Astrocyte (in vitro differentiated cells and primary cell): ENCODE results near the gene PLXNB2. TPM values are rescaled to one million over a fixed set of nuclear protein-coding genes. Genes with fewer than 3 reads are reported as not detected.

ENCODE experiments used
- DNase-seq: peaks from one replicate; pipeline ENCODE4 v3.0.0-alpha.2; 2010; ENCODE audit warnings: low read depth
- FAIRE-seq: peaks from 2 replicates; lab custom pipeline; 2011; peaks lifted over from hg19 to GRCh38; lab: Jason Lieb, UNC
- H2AFZ ChIP-seq: 2 replicates; pipeline ENCODE4 v1.6.0; 2012; ENCODE audit warnings: low read depth, low read length, inconsistent platforms
- H3K27ac ChIP-seq: 2 replicates; pipeline ENCODE4 v1.5.1; 2011; ENCODE audit warnings: low read depth, low read length, inconsistent platforms
- H3K27me3 ChIP-seq: 2 replicates; pipeline ENCODE4 v1.6.0; 2011; ENCODE audit warnings: low read length, inconsistent platforms; ENCODE audit not compliant: insufficient read depth
- H3K36me3 ChIP-seq: 2 replicates; pipeline ENCODE4 v1.5.1; 2011; ENCODE audit warnings: low read length, inconsistent platforms; ENCODE audit not compliant: insufficient read depth
- H3K4me1 ChIP-seq: 2 replicates; pipeline ENCODE4 v1.5.1; 2011; ENCODE audit warnings: low read length, inconsistent platforms; ENCODE audit not compliant: insufficient read depth
- H3K4me2 ChIP-seq: 2 replicates; pipeline ENCODE4 v1.6.0; 2012; ENCODE audit warnings: low read length, inconsistent platforms
- H3K4me3 ChIP-seq: 2 replicates; pipeline ENCODE4 v1.5.1; 2011; ENCODE audit warnings: low read depth, mild to moderate bottlenecking, low read length, inconsistent platforms; ENCODE audit not compliant: insufficient read depth
- H3K79me2 ChIP-seq: 2 replicates; pipeline ENCODE4 v1.6.0; 2012; ENCODE audit warnings: mild to moderate bottlenecking, low read length, inconsistent platforms; ENCODE audit not compliant: insufficient read depth
- H3K9ac ChIP-seq: 2 replicates; pipeline ENCODE4 v1.6.0; 2012; ENCODE audit warnings: mild to moderate bottlenecking, low read length, inconsistent platforms
- H3K9me3 ChIP-seq: 2 replicates; pipeline ENCODE4 v1.5.1; 2012; ENCODE audit warnings: low read depth, mild to moderate bottlenecking, low read length, inconsistent platforms; ENCODE audit not compliant: insufficient read depth
- H4K20me1 ChIP-seq: 2 replicates; pipeline ENCODE4 v1.6.0; 2012; ENCODE audit warnings: low read length, inconsistent platforms; ENCODE audit not compliant: insufficient read depth
- H3K27ac Mint-ChIP-seq: one replicate; pipeline ENCODE4 v1.8.0; 2021; ENCODE audit warnings: mild to moderate bottlenecking, mixed read lengths; ENCODE audit not compliant: unreplicated experiment
- H3K27me3 Mint-ChIP-seq: one replicate; pipeline ENCODE4 v1.8.0; 2021; ENCODE audit warnings: low read depth, mixed read lengths; ENCODE audit not compliant: unreplicated experiment
- H3K36me3 Mint-ChIP-seq: one replicate; pipeline ENCODE4 v1.8.0; 2021; ENCODE audit warnings: low read depth, mixed read lengths; ENCODE audit not compliant: unreplicated experiment
- H3K4me1 Mint-ChIP-seq: one replicate; pipeline ENCODE4 v1.8.0; 2021; ENCODE audit warnings: low read depth, mixed read lengths; ENCODE audit not compliant: unreplicated experiment
- H3K4me3 Mint-ChIP-seq: one replicate; pipeline ENCODE4 v1.8.0; 2021; ENCODE audit warnings: mild to moderate bottlenecking, moderate library complexity, mixed read lengths; ENCODE audit not compliant: unreplicated experiment
- H3K9me3 Mint-ChIP-seq: one replicate; pipeline ENCODE4 v1.8.0; 2021; ENCODE audit warnings: mild to moderate bottlenecking, mixed read lengths; ENCODE audit not compliant: unreplicated experiment
- EZH2 ChIP-seq: IDR thresholded peaks from 2 replicates; pipeline ENCODE4 v1.6.1; 2012; ENCODE audit warnings: mild to moderate bottlenecking, low read length, inconsistent platforms; ENCODE audit not compliant: insufficient read depth
- total RNA-seq: library from RNA; stranded (reverse); gene quantifications from 2 replicates; pipeline ENCODE4 v1.2.1, GENCODE V29; 2021
- TF ChIP-seq, protein P1 (sequence below): IDR thresholded peaks from 2 replicates; pipeline ENCODE4 v1.5.1; 2011; ENCODE audit warnings: low read depth, mild to moderate bottlenecking, inconsistent platforms, low read length, moderate library complexity; ENCODE audit not compliant: insufficient read depth

Gene PLXNB2
- total RNA-seq, 1 donor from 2014 or later = 327 TPM

DNA sequence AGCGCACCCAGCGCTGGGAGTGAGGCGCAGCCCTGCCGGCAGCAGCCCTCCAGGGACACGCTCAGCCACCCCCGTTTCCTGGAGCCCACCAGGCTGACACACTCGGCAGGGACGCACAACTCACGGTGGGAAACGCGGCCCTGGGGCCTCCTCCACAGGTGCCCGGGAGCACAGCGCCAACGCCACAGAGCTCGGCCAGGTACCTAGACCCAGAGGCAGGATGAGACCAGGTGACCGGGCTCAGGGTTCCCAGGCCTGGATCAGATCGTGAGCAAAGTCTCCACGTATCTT lies 80.6 kb downstream of the PLXNB2 start:
- H3K27ac ChIP-seq = no peak overlapping the region
- H3K36me3 Mint-ChIP-seq = peaks cover 20% of the 10 kb centered on the region
- no peaks in the 10 kb centered on the region for H3K9me3 ChIP-seq
- H3K4me1 Mint-ChIP-seq = peaks cover 2% of the 10 kb centered on the region
- no peak overlapping the region for H3K27ac Mint-ChIP-seq
- no peaks in the 10 kb centered on the region for H3K4me1 ChIP-seq
- no peak overlapping the region for H3K4me3 Mint-ChIP-seq
- H3K9me3 Mint-ChIP-seq = no peaks in the 10 kb centered on the region
- no peaks in the 10 kb centered on the region for H3K27me3 Mint-ChIP-seq
- H2AFZ ChIP-seq = no peak overlapping the region
- DNase-seq (no peak), FAIRE-seq (no peak)
- TF ChIP-seq, protein P1, sequence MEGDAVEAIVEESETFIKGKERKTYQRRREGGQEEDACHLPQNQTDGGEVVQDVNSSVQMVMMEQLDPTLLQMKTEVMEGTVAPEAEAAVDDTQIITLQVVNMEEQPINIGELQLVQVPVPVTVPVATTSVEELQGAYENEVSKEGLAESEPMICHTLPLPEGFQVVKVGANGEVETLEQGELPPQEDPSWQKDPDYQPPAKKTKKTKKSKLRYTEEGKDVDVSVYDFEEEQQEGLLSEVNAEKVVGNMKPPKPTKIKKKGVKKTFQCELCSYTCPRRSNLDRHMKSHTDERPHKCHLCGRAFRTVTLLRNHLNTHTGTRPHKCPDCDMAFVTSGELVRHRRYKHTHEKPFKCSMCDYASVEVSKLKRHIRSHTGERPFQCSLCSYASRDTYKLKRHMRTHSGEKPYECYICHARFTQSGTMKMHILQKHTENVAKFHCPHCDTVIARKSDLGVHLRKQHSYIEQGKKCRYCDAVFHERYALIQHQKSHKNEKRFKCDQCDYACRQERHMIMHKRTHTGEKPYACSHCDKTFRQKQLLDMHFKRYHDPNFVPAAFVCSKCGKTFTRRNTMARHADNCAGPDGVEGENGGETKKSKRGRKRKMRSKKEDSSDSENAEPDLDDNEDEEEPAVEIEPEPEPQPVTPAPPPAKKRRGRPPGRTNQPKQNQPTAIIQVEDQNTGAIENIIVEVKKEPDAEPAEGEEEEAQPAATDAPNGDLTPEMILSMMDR = no peak
- TF ChIP-seq EZH2 = no peak
- peaks cover 7% of the 10 kb centered on the region for H3K36me3 ChIP-seq
- no peak overlapping the region for H3K4me3 ChIP-seq
- no peak overlapping the region for H3K9ac ChIP-seq
- peaks cover 36% of the 10 kb centered on the region for H4K20me1 ChIP-seq
- H3K27me3 ChIP-seq = no peaks in the 10 kb centered on the region
- no peaks in the 10 kb centered on the region for H3K79me2 ChIP-seq
- no peak overlapping the region for H3K4me2 ChIP-seq

DNA sequence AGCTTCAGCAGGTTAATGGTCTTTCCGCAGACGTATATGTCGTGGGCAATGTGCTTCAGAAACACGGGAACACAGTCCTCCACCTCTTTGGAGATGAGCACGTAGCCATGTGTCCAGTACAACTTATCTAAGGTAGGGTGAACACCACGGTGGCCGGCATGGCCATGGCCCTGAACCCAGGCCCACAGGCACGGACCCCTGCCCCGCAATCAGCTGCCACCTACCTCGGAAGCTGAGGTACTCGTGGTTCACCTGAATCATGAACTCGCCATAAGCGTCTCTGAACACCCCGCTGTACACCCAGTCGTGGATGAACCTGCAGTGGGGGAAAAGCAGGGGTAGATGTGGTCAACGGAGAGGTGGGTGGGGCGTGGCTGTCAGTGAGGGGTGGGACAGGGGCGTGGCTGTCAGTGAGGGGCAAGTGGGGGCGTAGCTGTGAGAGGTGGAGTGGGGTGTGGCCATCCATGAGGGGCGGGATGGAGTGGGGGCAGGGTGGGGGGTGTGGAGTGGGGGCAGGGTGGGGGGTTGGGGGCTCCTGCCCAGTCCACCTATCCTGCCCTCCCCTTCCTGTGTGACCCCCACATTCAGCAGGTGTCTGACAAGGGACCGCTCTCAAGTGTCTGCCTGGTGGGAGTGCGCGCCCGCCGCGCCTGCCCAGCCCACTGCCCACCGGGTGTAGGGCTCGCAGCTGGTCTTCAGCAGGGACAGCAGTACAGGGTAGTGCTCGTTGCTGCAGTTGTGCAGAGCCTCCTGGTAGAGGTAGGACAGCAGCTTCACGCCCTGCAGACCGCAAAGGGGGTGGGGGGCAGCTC lies 81.2 kb downstream of the PLXNB2 start:
- H3K27me3 Mint-ChIP-seq = no peaks in the 10 kb centered on the region
- H3K27ac Mint-ChIP-seq = no peak overlapping the region

More for the DNA sequence above, 81.2 kb downstream of the PLXNB2 start:
- Mint-ChIP-seq H3K4me1 (peaks cover 2% of the 10 kb centered on the region), H3K9me3 (no peaks in the 10 kb centered on the region), H3K36me3 (peaks cover 20% of the 10 kb centered on the region), H3K4me3 (no peak overlapping the region)
- no peaks in the 10 kb centered on the region for H3K79me2 ChIP-seq
- TF ChIP-seq EZH2 = no peak
- TF ChIP-seq, protein P1 = no peak
- H3K27me3 ChIP-seq = no peaks in the 10 kb centered on the region
- no peaks in the 10 kb centered on the region for H3K9me3 ChIP-seq
- H3K4me3 ChIP-seq = no peak overlapping the region
- H4K20me1 ChIP-seq = peaks cover 36% of the 10 kb centered on the region
- H3K36me3 ChIP-seq = peaks cover 7% of the 10 kb centered on the region
- H3K4me1 ChIP-seq = no peaks in the 10 kb centered on the region
- FAIRE-seq = no peak
- no peak overlapping the region for H2AFZ ChIP-seq
- DNase-seq = no peak
- H3K4me2 ChIP-seq = no peak overlapping the region
- H3K9ac ChIP-seq = no peak overlapping the region
- H3K27ac ChIP-seq = no peak overlapping the region
